ENCODE results near the gene MUCL3.

DNA sequence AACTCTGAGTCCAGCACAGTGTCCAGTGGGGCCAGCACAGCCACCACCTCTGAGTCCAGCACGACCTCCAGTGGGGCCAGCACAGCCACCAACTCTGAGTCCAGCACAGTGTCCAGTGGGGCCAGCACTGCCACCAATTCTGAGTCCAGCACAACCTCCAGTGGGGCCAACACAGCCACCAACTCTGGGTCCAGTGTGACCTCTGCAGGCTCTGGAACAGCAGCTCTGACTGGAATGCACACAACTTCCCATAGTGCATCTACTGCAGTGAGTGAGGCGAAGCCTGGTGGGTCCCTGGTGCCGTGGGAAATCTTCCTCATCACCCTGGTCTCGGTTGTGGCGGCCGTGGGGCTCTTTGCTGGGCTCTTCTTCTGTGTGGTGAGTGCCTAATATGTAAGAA lies 46.5 kb downstream of the MUCL3 start:
- TF ChIP-seq, protein P1, sequence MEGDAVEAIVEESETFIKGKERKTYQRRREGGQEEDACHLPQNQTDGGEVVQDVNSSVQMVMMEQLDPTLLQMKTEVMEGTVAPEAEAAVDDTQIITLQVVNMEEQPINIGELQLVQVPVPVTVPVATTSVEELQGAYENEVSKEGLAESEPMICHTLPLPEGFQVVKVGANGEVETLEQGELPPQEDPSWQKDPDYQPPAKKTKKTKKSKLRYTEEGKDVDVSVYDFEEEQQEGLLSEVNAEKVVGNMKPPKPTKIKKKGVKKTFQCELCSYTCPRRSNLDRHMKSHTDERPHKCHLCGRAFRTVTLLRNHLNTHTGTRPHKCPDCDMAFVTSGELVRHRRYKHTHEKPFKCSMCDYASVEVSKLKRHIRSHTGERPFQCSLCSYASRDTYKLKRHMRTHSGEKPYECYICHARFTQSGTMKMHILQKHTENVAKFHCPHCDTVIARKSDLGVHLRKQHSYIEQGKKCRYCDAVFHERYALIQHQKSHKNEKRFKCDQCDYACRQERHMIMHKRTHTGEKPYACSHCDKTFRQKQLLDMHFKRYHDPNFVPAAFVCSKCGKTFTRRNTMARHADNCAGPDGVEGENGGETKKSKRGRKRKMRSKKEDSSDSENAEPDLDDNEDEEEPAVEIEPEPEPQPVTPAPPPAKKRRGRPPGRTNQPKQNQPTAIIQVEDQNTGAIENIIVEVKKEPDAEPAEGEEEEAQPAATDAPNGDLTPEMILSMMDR (IDR thresholded peaks at IDR 0.05; ENCODE audit: low read depth, low read length, poor library complexity, severe bottlenecking) = no peak
- TF ChIP-seq EZH2phosphoT487 (IDR thresholded peaks at IDR 0.05; ENCODE audit: borderline replicate concordance, low read length) = no peak

Data from DOHH2 (cell line).